Activated CD8-positive, alpha-beta memory T cell treated with anti-CD3 and anti-CD28 coated beads, Interleukin-2, amount 50 U/mL, for 1 hour (primary cell): Measurements from ENCODE around the gene CLASP1.

Source experiments
- DNase-seq: peaks from one replicate; pipeline ENCODE4 v3.0.0-alpha.2; 2020; ENCODE audit errors: extremely low read depth

The CLASP1 gene

GRCh38 chr2:121427187-121427689, 222.0 kb downstream of the CLASP1 start:
- DNase-seq = no peak

GRCh38 chr2:121420486-121420885, 228.8 kb downstream of the CLASP1 start:
- no peak for DNase-seq

GRCh38 chr2:121419081-121419699, 230.1 kb downstream of the CLASP1 start:
- no peak for DNase-seq

GRCh38 chr2:121418494-121419058, 230.7 kb downstream of the CLASP1 start:
- no peak for DNase-seq

- DNase-seq = no peak
Observed at GRCh38 chr2:121417826-121418225, 231.4 kb downstream of the CLASP1 start.

GRCh38 chr2:121415727-121416126, 233.5 kb downstream of the CLASP1 start:
- no peak for DNase-seq

- DNase-seq = no peak
Observed at GRCh38 chr2:121412349-121412748, 236.9 kb downstream of the CLASP1 start.

- DNase-seq = no peak
Observed at GRCh38 chr2:121409966-121410365, 239.3 kb downstream of the CLASP1 start.

- DNase-seq = no peak
Observed at GRCh38 chr2:121409388-121409787, 239.9 kb downstream of the CLASP1 start.

- DNase-seq = no peak
Observed at GRCh38 chr2:121408641-121409040, 240.6 kb downstream of the CLASP1 start.

- no peak for DNase-seq
Observed at GRCh38 chr2:121405233-121405632, 244.0 kb downstream of the CLASP1 start.

GRCh38 chr2:121400201-121400600, 249.1 kb downstream of the CLASP1 start:
- DNase-seq = no peak

GRCh38 chr2:121398853-121399252, 250.4 kb downstream of the CLASP1 start:
- no peak for DNase-seq

GRCh38 chr2:121390082-121390692, 259.1 kb downstream of the CLASP1 start:
- no peak for DNase-seq

GRCh38 chr2:121388371-121388770, 260.9 kb downstream of the CLASP1 start:
- no peak for DNase-seq

GRCh38 chr2:121387591-121388325, 261.5 kb downstream of the CLASP1 start:
- no peak for DNase-seq

- no peak for DNase-seq
Observed at GRCh38 chr2:121386707-121387106, 262.6 kb downstream of the CLASP1 start.

- DNase-seq = no peak
Observed at GRCh38 chr2:121386102-121386501, 263.2 kb downstream of the CLASP1 start.

GRCh38 chr2:121382744-121383143, 266.5 kb downstream of the CLASP1 start:
- DNase-seq = no peak

GRCh38 chr2:121377646-121378045, 271.6 kb downstream of the CLASP1 start:
- no peak for DNase-seq

- no peak for DNase-seq
Observed at GRCh38 chr2:121376535-121377250, 272.6 kb downstream of the CLASP1 start.

GRCh38 chr2:121375621-121376159, 273.6 kb downstream of the CLASP1 start:
- DNase-seq = no peak
